GM19238 (cell line): ENCODE results near the gene SCIMP.
"Not testable (repeated sequence)": the region's sequence is repeated elsewhere in the genome, so short reads cannot be mapped to it uniquely, and the experiment has no call there.

ENCODE experiments used
- DNase-seq: peaks from one replicate; pipeline ENCODE4 v3.0.0; 2011; ENCODE audit warnings: low spot score; ENCODE audit not compliant: insufficient read length

SCIMP gene

DNA sequence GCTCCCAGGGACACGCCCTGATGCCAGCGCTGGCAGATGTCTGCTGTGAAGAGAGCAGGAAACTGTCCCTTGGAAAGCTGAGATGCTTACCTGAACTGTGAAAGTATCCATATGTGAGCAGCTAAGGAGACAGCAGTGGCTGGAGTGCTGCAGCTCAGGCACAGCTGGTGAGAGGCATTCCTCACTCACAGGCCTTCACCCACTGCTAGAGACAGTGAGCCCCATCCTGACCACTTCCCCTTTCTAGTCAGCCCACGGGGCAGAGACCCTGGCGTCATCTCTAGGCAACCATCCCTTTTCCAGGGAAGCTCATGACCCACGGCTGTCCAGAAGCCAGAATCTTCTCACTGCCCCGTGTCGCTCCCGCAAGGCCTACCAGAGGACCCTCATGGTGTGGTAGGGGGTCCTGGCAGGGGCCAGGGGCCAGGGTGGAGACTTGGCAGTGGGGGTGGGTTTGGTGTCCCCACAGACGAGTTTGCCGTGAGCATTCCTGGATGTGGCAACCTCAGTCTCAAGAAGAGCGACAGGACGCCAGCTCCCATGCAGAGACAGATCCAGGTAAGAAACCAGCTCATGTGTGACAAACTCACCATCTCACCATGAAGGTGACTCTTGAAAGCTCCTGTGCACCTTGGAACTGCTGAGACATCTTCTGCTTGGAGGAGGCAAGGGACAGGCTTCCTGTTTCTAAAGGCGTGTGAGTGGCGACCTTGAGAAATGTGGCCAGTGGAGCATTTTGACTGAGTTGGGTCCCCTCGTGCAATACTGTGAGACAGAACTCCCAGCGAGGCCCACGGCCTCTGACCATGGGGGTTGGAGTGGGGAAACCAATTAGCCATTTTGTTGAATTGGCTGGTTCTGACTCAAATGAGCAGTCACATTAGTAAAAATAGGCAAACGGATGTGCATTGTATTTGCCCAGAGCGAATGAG lies at the start of gene SCIMP:
Gene SCIMP, minus strand, starts transcription at position 216 of the 932 bp plus-strand sequence. Its CDS starts 105 bp downstream, at position 111.
- peak; percentile 55 for DNase-seq

- no peak for DNase-seq
Observed at GRCh38 chr17:5283571-5284315, 49.1 kb upstream of the SCIMP start.

DNA sequence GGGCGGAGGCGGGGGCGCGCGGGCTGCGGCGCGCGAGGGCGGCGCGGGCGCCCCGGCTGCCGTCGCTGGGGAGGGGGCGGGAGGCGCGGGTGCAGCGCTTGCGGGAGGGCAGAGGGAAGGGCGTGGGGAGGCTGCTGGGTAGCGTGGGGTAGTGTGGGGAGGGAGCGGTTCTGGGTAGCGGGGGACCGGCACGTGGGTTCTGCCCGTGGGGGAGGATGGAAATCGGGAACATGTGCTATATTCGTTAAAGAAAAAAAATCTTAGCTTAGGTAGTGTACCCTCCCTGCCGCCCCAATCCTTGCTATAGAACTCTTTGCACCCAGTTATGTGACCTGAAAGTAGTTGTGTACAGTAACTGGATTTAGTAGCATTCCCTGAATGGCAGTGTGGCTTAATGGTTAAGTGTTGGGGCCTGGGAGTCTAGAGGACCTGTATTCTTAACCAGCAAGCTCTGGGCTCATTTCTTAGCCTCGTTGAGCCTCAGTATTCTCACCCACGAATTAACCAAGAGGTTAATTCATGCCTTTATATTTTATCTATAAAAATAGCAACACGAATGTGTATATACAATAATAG lies 48.1 kb upstream of the SCIMP start:
- no peak for DNase-seq

DNA sequence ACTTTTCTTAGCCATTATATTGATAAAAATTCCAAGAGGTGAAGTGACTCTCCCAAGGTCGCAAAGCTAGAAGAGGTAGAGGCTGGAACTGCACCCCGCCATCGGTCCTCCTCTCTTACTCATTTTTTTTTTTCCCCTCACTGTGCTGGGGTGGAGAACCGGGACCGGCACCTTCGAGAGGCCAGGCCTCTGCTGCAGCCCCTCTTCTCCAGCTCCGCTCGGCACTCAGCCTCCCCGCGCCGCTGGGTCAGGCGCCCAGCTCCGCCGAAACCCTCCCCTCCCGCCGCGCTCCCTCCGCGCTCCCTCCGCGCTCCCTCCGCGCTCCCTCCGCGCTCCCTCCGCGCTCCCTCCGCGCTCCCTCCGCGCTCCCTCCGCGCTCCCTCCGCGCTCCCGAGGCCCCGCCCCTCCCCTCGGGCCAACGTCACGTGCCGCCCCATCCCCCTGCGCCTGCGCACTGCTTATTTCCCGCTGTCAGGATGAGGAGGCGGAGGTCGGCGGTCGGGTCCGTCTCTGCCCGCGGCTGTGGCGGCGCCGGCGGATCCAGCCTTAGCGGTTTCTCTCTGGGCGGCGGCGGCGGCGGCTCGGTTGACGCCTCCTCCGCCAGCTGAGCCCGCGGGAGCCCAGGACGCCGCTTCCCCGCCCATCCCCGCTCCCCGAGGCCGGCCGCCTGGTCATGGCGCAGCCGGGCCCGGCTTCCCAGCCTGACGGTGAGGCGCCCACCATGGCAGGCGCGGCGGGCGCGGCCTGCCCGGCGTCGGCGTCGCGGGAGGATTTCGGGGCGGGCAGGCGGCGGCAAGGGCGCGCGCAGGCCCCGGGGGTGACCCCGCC lies 47.4 kb upstream of the SCIMP start, which contains the start of gene RABEP1:
Gene RABEP1, plus strand, starts transcription at position 471 of the 828 bp plus-strand sequence. Its CDS starts 203 bp downstream, at position 674.
- DNase-seq: peak; percentile 81

DNA sequence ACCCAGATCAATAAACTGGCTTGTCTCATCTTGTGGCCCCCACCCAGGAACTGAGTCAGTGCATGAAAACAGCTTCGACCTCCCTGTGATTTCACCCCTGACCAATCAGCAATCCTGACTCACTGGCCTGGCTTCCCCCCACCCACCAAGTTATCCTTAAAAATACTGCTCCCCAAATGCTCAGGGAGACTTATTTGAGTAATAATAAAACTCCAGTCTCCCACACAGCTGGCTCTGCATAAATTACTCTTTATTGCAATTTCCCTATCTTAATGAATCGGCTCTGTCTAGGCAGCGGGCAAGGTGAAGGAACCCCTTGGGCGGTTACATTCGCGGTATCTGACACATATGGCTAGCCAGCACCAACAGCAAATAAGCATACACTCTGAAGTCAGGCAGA lies 37.7 kb upstream of the SCIMP start:
- DNase-seq: no peak

DNA sequence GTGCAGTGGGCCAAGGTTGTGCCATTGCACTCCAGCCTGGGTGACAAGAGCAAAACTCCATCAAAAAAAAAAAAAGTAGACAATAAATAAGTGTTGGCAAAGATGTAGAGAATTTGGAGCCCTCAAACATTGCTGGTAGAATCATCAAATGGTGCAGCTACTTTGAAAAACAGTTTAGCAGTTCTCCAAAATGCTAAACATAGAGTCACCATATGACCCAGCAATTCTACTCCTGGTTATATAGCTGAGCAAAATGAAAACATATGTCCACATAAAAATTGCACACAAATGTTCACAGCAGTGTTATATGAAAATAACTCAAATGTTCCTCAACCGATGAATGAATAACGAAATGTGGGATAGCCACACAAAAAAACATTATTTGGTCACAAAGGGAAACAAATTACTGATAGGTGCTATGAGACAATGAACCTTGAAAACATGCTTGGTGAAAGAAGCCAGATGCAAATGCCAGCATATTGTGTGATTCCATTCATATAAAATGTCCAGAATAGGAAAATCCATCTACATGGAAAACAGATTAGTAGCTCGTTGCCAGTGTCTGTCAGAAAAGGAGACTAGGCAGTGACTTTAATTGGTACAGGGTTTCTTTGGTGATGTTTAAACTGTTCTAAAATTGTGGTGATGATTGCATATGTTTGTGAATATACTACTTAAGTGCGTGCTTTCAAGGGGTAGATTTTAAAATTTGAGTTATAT lies 34.7 kb upstream of the SCIMP start:
- no peak for DNase-seq

DNA sequence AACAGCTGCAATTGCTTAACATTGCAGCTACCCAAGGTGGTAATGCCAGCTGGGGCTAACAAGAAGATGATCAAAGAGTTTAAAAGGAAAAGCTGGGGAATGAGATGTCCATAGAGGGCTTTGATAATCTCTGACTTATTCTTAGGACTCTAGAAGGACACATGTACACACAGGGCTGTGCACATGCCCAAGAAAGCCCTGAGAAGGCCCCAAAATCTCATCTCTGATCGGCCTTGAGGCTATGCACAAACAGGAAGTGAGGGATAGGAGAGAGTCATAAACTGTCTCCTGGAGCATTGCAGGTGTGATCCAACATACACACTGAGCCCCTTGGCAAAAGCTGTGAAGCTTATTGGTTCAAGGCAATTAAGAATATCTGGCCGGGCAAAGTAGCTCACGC lies 30.2 kb upstream of the SCIMP start:
- DNase-seq: no peak

GRCh38 chr17:5263441-5263840 lies 28.8 kb upstream of the SCIMP start:
- no peak for DNase-seq

GRCh38 chr17:5262416-5262991 lies 27.8 kb upstream of the SCIMP start:
- no peak for DNase-seq

DNA sequence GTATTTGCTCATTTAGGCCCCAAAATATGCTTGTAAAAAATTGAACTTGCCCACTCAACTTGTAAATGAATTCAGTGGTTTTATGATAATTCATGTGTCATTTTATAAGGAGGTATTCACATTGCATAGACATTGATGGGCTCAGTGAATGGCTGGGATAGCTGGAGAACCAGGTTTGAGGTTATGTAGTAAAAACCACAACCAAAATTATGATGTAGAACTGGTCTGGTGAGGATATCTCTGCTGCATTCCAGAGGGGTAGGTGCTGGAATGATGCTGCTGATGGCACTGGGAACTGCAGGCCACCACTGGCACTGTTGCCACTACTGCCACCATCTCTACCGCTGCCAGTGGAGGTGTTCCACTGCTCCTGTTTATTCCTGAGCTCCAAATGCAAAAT lies 25.9 kb upstream of the SCIMP start:
- DNase-seq: no peak

DNA sequence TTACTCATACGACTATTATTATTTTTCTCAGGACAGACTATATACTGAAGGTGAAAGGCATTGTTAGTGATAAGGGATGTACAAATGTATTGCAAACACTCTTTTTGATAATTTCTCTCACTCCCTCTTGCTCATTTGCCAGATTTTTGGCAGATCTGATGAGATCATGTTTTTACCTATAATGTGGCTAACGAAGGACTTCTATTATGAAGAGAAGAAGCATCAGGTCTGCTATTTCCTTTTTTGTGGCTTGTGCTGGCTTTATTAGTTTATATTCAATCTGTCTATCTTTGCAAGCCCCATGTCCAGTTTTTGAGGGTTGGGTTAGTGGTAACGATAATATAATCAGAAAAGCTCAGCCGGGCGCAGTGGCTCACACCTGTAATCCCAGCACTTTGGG lies 22.5 kb upstream of the SCIMP start:
- DNase-seq: no peak

DNA sequence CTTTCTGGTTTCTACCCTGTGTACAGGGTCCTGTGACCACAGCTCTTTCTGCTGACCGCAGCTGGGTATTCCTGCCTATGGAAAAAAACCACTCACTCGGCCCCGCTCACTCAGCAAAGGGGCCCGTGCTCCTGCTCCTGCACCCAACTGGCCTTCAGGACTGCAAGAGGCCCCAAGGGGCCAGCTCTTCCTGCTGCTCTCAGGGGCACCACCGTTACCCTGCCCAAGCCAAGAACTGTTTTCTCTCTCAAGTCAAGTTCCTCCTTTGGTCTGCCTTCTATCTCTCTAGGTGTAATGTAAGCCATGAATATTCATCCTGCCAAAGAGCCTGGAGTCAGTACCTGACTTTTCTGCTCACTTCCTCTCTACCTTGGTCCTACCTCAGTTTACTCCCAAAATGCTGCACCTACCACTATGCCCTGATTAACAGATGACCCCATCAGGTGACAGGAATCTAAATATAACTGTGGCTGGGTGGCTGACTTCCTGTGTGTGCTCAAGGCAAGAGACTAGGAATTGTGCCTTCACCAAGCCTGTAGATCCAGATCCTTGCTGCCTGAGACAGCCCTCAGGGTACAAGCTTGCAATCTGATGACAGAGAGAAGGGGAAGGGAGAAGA lies 20.4 kb upstream of the SCIMP start:
- no peak for DNase-seq

DNA sequence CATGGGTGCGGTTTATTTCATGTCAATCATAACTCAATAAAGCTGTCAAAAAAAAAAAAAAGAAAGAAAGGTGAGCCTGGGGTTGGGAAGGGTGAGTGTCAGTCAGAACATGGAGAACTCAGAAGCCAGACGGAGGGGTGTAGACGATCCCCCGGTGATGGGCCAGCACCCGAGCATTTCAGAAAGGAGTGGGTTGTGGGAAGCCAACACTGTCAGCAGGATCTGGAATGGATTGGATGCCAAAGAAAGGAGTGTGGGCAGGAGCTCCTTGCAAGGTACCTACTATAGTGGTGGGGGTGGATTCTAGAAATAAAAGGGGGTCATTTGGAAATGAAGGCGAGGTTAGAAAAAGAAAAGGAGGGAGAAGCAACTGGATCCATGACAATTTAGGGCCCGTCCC lies 19.8 kb upstream of the SCIMP start:
- no peak for DNase-seq

DNA sequence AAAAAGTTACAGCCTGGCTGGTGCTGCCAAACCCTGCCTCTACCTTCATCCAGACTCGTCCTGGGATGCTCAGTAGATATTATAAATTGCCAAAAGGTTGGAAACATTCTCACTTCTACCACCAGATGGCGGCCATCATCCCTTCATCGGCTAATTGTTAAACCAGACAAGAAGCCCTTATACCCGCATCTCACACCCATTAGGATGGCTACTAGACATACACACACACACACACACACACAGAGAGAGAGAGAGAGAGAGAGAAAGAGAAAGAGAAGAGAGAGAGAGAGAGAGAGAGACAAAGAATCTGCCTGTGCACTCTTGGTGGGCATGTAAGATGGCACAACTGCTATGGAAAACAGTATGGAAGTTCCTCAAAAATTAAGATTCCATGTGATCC lies 15.0 kb upstream of the SCIMP start:
- peak; percentile 63 for DNase-seq

DNA sequence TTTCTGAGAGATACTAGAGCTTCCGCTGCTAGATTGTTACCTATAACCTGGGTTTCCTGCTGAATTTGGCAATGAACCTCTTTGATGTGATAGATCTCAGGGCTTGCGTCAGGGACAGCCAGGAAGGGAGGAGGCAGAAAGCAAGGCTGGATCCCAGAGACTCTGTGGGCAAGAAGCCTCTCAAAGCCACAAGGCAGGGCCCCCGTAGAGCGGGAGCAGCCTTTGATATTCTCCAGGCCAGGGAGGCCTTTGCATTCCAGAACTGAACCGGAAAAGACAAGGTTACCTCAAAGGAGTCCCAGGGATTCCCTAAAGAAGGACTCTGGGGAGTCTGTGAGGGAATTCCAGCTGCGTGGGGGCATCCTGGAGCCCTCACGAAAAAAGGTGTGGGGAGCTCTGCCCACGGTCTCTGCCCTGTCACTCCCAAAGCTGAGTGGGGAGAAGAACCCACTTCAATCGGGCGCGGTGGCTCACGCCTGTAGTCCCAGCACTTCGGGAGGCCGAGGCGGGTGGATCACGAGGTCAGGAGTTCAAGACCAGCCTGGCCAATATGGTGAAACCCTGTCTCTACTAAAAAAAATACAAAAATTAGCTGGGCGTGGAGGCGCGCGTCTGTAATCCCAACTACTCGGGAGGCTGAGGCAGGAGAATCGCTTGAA lies 14.3 kb upstream of the SCIMP start:
- DNase-seq: no peak

- DNase-seq: no peak
Observed at GRCh38 chr17:5247621-5248020, 13.0 kb upstream of the SCIMP start.

DNA sequence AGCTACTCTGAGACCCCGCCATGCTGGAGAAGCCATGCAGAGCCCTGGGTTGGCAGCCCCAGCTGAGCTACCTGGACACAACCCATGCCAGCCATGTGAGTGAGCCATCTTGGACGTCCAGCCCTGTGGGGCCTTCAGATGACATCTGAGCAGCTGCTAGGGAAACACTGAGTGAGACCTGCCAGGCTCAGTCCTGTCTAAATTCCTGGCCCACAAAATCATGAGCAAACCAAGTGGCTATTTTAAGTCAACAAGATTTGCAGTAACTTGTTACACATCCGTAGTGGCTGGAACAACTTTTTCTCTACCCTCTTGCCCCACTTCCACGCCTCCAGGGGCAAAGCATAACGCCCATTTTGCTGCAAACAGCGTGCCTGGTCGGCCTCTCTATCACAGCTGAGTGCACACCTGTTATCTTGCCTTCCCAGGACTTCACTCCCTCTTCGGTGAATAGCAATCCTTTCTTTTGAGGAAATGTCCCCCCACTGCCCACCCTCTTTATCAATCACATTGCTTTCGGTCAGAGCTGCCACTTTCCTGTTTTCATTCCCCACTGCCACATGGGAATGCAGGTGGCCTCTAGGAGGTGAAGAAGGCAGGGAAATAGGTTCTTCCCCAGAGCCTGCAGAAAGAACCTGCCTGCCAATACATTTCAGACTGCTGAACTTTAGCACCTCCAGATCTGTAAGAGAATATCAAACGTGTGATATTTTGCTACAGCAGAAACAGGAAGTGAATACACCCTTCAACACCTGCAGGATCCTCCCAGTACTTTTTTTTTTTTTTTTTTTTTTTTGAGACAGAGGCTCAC lies 7.4 kb upstream of the SCIMP start:
- DNase-seq: no peak

- DNase-seq: not testable (repeated sequence)
Observed at GRCh38 chr17:5239769-5240168, 5.1 kb upstream of the SCIMP start.
